Activated naive CD4-positive, alpha-beta T cell treated with anti-CD3 and anti-CD28 coated beads, Interleukin-2, amount 10 ng/mL, durations not matched to agents 7 days and 5 days (primary cell): ENCODE data around the gene HOXC12.

Experiments
- CTCF ChIA-PET: fragments of 350-600 bp; sonication (Branson Sonifier 250); formaldehyde crosslinking; loops from one replicate; lab custom pipeline; 2021; ENCODE audit warnings: antibody characterized with exemption; lab: Charles Lee
- DNase-seq: peaks from one replicate; pipeline ENCODE4 v3.0.0-alpha.2; 2020
- H3K27ac Mint-ChIP-seq: one replicate; pipeline ENCODE4 v1.8.0; 2021; ENCODE audit warnings: mild to moderate bottlenecking, moderate library complexity, mixed read lengths
- H3K27me3 Mint-ChIP-seq: one replicate; pipeline ENCODE4 v1.8.0; 2021; ENCODE audit warnings: mild to moderate bottlenecking, mixed read lengths
- H3K36me3 Mint-ChIP-seq: one replicate; pipeline ENCODE4 v1.8.0; 2021; ENCODE audit warnings: mixed read lengths
- H3K4me1 Mint-ChIP-seq: one replicate; pipeline ENCODE4 v1.8.0; 2021; ENCODE audit warnings: mixed read lengths
- H3K4me3 Mint-ChIP-seq: one replicate; pipeline ENCODE4 v1.8.0; 2021; ENCODE audit warnings: mild to moderate bottlenecking, moderate library complexity, mixed read lengths
- H3K9me3 Mint-ChIP-seq: one replicate; pipeline ENCODE4 v1.8.0; 2021; ENCODE audit warnings: mixed read lengths

Gene HOXC12

DNA sequence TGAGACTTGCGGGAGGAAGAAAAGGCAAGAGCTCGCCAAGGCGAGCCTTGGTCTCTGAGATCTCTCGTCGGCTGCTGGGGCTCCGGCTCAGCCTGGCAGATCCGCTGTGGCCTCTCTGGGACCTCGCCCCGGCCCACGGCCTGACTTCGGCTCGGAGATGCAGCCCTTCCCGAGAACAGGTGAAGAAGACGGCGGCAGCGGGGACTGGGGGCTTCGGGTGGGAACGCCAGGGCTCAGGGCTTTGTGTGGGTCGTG lies 39.2 kb downstream of the HOXC12 start:
- Mint-ChIP-seq H3K4me3 (peak overlapping the region; percentile 56), H3K27ac (peak overlapping the region; percentile 68), H3K9me3 (no peaks in the 10 kb centered on the region), H3K27me3 (peaks cover 100% of the 10 kb centered on the region), H3K4me1 (peaks cover 31% of the 10 kb centered on the region), H3K36me3 (peaks cover 2% of the 10 kb centered on the region)
- DNase-seq, result no peak
- CTCF ChIA-PET, result no interaction called here

DNA sequence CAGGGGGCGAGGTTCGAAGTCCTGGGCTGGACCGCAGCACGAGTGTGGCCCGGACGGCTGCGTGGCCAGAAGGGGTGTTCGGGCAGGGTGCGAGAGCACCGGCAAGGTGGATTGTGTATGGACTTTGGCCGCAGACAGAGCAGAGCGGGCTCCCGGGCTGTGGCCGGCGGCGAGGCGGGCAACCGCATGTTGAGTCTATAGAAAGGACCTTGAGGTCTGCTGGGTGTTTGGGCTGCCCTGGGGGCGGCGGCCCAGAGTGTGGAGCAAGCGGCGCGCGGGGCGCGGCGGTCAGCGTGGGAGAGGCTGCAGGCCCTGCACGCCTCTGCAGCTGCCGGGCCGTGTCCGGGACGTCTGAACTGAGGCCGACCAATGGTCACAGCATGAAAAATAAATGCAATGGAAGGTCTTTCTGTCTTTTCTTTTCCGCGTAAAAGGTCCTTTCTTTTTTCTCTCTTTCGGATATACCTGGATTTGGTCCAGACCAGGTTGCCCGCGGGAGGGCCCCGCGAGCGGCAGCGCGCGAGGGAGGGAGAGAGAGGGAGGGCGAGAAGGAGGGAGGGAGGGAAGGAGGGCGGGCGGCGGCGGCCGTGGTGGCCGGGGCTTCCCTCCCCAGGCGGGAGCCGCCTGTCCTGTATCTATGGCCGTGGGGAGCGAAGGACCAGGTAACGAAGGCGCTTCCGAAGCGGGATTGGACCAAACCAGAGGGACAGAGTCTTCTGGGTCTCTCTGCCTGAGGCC lies 39.7 kb downstream of the HOXC12 start:
- peak overlapping the region; percentile 68 for H3K27ac Mint-ChIP-seq
- peaks cover 2% of the 10 kb centered on the region for H3K36me3 Mint-ChIP-seq
- H3K9me3 Mint-ChIP-seq, result no peaks in the 10 kb centered on the region
- H3K4me1 Mint-ChIP-seq, result peaks cover 26% of the 10 kb centered on the region
- CTCF ChIA-PET, result no interaction called here
- H3K27me3 Mint-ChIP-seq, result peaks cover 100% of the 10 kb centered on the region
- H3K4me3 Mint-ChIP-seq, result peak overlapping the region; percentile 56
- DNase-seq, result no peak

DNA sequence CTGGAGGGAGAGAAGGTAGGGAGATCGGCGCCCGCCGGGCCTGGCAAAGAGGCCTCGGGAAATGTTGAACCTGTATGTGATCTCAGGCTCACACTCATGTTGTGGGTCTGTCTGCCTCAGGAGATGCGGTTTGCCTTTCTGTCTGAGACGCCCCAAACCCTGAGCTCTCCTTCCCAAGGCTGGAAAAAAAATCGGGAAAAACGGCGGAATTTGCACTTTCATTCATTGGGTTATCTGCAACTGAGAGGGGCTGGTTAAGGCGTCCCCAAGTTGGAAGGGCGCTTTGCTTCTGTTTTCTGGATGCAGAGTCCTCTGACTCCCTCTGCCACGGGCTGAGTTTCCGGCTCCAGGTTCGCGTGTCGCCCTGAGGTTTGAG lies 40.3 kb downstream of the HOXC12 start:
- Mint-ChIP-seq H3K9me3 (no peaks in the 10 kb centered on the region), H3K4me1 (peaks cover 22% of the 10 kb centered on the region), H3K36me3 (peaks cover 2% of the 10 kb centered on the region), H3K4me3 (peak overlapping the region; percentile 22), H3K27me3 (peaks cover 100% of the 10 kb centered on the region), H3K27ac (peak overlapping the region; percentile 45)
- DNase-seq, result peak; percentile 44
- CTCF ChIA-PET, result interaction anchor here (1.1 kb wide), 1 partner anchor 10 kb away, joined by 4 read pairs; no protein-coding TSS in a partner anchor

DNA sequence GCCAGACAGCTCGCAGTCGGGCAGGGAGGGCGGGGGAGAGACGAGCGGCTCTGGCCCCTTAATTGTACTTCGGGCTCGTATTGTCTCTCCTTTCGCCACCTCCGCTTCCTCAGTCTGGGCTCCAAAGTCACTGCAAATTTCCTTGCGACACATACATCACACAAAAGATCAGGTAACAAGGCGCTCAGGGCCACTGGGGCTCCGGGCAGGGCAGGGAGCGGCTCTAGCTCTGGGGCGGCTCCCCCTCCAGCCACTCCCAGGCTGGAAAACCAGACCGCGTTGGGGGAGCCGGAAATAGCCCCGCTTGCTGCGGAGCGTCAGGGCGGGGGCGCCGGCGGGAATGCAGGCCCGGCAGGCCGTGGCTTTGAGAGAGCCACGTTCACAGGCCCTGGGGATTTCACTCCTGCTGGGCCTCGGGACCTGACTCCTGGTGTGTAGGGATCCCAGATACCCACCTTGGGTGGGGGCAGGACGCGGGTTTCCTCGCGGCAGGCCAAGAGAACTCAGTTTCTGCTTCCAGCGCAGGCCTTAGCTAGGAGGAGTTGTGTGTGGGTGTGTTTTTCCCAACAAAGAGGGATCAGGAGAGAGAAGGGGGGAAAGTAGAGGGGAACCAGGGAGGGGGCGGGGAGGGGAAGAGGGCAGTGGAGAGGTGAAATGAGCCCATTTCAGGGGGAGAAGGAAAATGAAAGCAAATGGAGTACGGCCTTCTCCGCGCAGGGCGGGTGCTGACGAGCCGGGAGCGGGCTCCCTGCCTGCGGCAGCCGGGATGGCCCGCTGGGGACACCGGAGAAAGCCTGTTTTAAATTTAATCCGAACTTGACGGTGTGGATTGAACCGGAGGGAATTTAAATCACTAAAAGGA lies 40.9 kb downstream of the HOXC12 start:
- Mint-ChIP-seq H3K4me3 (peak overlapping the region; percentile 48), H3K27me3 (peaks cover 100% of the 10 kb centered on the region), H3K4me1 (peaks cover 22% of the 10 kb centered on the region), H3K27ac (no peak overlapping the region), H3K9me3 (no peaks in the 10 kb centered on the region), H3K36me3 (peaks cover 2% of the 10 kb centered on the region)
- CTCF ChIA-PET, result interaction anchor here (1.1 kb wide), 1 partner anchor 9 kb away, joined by 4 read pairs; no protein-coding TSS in a partner anchor
- peak; percentile 44 for DNase-seq

DNA sequence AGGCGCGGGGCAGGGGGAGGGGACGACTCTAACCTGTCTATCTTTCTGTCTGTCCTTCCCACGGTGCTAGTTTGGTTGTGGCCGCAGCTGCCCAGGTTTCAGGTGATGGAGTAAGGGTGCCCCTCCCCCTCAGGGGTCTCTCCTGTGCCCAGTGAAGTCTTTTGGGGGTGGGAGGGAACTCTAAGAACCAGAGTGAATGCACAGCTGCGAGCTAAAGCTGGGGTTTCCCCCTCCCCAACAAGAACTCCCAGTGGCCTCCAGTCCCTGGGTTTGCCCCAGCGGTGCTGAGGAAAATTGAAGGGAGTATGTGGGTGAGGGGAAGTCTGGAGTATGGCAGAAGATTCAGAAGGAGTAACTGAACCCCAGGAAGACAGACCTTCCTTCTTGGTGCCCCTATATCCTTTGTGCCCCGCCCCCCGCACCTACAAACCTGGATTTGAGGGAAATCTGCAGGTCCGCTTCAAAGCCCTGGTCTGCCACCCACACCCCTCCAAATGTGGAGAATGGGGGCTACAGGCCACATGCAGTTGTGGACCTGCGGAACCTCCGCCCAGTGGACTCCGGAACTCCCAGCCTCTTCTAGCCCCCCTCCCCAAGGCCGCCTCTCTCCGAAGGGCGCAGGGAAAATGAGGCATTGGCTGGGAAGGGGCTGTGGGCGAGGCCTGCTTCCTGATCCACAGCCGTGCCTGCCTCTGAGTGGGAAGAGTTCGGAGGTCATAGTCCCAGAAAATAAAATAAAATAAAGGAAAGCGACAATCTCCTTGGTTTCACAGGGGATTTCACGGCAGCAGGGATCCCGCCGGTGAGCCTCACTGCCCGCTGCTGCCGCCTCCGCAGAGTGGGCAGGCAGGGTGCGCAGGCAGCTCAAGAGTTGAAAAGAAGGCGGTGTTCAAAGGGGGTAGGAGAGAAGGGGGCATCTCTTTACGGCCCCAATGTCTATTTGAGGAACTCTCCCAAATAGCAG lies 41.8 kb downstream of the HOXC12 start:
- no peak overlapping the region for H3K27ac Mint-ChIP-seq
- CTCF ChIA-PET, result interaction anchor here (1.0 to 1.8 kb wide), 3 partner anchors 8 to 36 kb away, joined by 3 to 6 read pairs (median 4); partner anchors contain the start of gene HOXC5
- H3K9me3 Mint-ChIP-seq, result no peaks in the 10 kb centered on the region
- H3K36me3 Mint-ChIP-seq, result peaks cover 2% of the 10 kb centered on the region
- H3K4me1 Mint-ChIP-seq, result peaks cover 22% of the 10 kb centered on the region
- peaks cover 100% of the 10 kb centered on the region for H3K27me3 Mint-ChIP-seq
- H3K4me3 Mint-ChIP-seq, result peak overlapping the region; percentile 48
- no peak for DNase-seq

DNA sequence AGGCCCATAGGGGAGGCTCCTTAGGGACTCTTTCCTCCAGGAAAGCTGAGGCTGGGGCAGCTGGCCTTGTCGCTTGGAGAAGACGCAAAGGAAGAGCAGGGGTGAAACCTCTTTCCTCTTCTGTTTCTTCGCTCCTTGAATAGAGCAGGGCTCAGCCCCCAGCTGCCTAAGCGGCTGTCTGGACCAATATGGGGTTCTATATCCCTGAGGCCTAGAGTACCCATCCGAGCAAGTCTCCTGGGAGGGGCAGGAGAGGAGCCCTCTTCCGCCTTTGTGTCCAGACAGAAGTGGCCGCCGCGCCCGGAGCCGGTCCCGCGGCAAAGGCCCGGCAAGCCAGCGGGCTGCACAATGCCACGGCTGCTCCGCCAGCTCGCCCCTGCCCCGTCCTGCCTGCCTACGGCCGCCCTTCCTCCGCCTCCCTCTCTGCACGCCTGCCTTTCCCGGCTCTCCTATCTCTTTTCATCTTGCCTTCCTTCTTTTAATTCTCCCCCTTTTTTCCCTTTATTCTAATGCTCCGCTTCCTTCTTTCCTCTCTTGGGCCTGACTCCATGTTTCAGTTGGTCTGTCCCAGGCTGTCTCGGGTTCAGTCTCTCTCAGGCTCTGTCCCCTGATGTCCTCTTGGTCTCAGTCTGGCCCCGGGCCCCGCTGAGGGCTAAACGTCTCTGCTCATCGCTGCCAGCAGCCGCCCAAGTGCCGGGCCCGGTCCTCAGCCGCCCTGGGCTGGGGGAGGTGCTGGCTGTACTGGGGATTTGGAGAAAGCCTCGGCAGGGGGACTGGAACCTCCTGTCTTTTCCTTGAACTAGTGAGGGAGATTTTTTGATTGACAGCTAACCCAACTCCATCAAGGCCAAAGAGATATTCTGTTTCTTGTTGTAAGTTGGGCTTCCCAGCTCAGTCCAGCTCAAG lies 42.8 kb downstream of the HOXC12 start:
- peaks cover 100% of the 10 kb centered on the region for H3K27me3 Mint-ChIP-seq
- no peak overlapping the region for H3K4me3 Mint-ChIP-seq
- peaks cover 2% of the 10 kb centered on the region for H3K36me3 Mint-ChIP-seq
- no peaks in the 10 kb centered on the region for H3K9me3 Mint-ChIP-seq
- CTCF ChIA-PET, result interaction anchor here (1.0 to 1.8 kb wide), 3 partner anchors 9 to 217 kb away, joined by 3 to 6 read pairs (median 3); partner anchors contain the start of gene HOXC5
- H3K27ac Mint-ChIP-seq, result no peak overlapping the region
- peaks cover 23% of the 10 kb centered on the region for H3K4me1 Mint-ChIP-seq
- no peak for DNase-seq

DNA sequence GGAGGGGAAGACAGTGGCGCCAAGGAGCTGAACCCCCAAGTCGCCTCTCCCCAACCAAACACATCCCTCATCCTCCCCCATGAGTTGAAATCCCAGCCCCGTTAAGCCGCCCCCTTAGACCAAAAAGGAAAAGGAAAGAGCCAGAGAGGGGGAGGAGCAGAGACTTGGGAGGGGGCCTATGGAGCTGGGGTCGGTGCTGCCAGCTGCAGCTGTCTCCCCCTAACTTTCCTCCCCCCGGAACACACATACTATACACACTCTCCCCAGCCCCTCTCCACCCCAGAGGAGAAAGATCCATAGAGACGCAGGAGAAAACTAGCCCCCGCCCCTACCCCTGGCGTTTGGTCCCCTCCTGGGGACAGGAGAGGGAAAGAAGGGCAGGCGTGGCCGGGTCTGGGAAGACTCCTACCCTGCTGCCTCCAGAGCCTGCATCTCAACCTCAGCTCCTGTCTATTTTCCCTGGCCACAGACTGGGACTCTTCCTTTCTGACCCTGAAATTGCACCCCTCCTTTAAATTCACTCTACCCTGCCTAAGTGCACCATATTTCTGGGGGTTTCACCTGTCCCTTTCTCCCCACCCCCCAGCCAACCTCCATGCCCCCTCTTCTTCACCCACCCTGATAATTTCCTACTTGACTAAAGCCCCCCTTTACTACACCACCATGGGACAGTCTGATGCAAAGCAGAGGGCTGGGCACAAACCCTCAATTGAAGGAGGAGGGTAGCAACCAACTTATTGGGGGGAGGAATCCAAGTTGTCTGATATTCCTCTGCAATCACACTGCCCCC lies 43.6 kb downstream of the HOXC12 start:
- Mint-ChIP-seq H3K36me3 (peaks cover 2% of the 10 kb centered on the region), H3K4me3 (no peak overlapping the region), H3K9me3 (no peaks in the 10 kb centered on the region), H3K27ac (no peak overlapping the region), H3K27me3 (peaks cover 100% of the 10 kb centered on the region), H3K4me1 (peaks cover 24% of the 10 kb centered on the region)
- CTCF ChIA-PET, result interaction anchor here (1.0 to 1.8 kb wide), 2 partner anchors 34 to 217 kb away, joined by 3 to 6 read pairs; partner anchors contain the start of gene HOXC5
- DNase-seq, result no peak

DNA sequence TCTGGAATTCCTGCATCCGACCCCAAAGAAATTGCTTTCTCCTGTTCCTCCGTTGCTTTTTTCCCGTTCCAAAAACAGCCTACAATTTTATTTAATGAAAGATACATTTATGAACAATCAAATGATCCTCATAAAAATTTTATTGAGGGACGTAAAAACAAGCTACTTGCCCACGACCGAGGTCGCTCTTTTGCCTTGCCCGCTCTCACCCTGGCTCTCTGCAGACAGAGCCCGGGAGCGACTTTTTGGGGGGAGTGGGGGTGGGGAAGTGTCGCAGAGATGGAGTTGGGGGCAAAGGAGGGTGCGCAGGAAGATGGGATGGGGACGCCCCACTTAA lies 44.2 kb downstream of the HOXC12 start:
- H3K36me3 Mint-ChIP-seq, result peaks cover 1% of the 10 kb centered on the region
- no peaks in the 10 kb centered on the region for H3K9me3 Mint-ChIP-seq
- H3K4me1 Mint-ChIP-seq, result peaks cover 24% of the 10 kb centered on the region
- no peak overlapping the region for H3K4me3 Mint-ChIP-seq
- no peak overlapping the region for H3K27ac Mint-ChIP-seq
- CTCF ChIA-PET, result no interaction called here
- peaks cover 100% of the 10 kb centered on the region for H3K27me3 Mint-ChIP-seq
- DNase-seq, result no peak

DNA sequence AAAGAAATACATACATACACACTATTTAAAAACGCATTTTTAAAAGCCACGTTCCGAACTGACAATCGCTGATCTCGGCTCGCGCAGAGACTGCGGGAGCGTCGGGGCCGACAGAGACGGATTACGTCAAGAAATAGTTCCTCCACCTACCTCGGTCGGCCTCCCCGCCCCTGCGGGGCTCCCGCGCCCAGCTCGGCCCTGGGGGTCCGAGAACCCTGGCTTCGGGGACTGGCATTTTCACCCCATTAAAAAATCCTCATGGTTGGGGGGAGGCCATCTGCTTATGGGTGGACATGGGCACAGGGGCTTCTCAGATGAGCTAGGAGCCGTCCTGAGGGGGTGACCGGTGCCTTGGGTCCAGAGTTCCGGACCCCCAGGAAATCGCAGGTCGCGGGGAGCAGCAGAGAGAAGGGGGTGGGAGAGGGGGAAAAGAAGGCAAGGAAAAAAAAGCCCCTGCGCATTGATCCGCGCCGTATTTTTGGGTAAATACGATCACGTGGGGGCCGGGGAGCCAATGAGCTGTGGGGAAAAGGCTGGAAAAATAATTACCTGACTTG lies 44.9 kb downstream of the HOXC12 start:
- H3K27ac Mint-ChIP-seq, result peak overlapping the region; percentile 74
- H3K4me1 Mint-ChIP-seq, result peaks cover 20% of the 10 kb centered on the region
- CTCF ChIA-PET, result interaction anchor here (0.8 to 1.6 kb wide), 2 partner anchors 208 to 215 kb away, joined by 3 to 5 read pairs; no protein-coding TSS in a partner anchor
- no peak overlapping the region for H3K4me3 Mint-ChIP-seq
- DNase-seq, result no peak
- peaks cover 100% of the 10 kb centered on the region for H3K27me3 Mint-ChIP-seq
- H3K9me3 Mint-ChIP-seq, result no peaks in the 10 kb centered on the region
- no peaks in the 10 kb centered on the region for H3K36me3 Mint-ChIP-seq

DNA sequence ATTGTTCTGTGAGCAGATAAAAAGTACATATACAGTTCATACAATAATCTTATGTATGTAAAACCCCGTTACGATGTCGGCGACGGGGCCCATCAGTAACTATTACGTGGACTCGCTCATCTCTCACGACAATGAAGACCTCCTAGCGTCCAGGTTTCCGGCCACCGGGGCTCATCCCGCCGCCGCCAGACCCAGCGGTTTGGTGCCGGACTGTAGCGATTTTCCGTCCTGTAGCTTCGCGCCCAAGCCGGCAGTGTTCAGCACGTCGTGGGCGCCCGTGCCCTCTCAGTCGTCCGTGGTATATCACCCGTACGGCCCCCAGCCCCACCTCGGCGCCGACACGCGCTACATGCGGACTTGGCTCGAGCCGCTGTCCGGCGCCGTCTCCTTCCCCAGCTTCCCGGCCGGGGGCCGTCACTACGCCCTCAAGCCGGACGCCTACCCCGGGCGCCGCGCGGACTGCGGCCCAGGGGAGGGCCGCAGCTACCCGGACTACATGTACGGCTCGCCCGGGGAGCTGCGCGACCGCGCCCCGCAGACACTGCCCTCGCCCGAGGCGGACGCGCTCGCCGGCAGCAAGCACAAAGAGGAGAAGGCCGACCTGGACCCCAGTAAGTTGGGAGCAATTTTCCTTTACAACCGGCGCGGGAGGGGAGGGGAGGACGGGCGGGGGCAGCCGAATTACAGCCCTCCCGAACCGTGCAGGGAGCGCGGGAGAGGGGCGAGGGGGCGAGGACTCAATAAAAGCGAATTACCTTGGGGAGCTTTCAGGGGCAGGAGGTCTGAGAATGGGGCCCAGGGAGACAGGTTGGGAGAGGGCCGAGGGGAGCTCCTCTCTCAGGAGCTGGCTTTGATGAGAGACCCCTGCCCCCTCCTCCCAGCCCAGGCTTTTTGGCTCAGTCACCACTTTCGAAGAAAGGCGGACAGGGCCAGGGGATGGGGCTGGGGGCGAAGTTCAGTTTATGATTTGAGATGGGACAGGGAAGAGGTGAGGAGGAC lies 45.7 kb downstream of the HOXC12 start, which contains the start of gene HOXC9:
Gene HOXC9, plus strand, starts transcription at position 46 of the 999 bp plus-strand sequence. Its CDS starts 28 bp downstream, at position 74.
- H3K9me3 Mint-ChIP-seq, result no peaks in the 10 kb centered on the region
- peaks cover 13% of the 10 kb centered on the region for H3K4me1 Mint-ChIP-seq
- peak within 1 kb of the TSS; percentile 37 for H3K4me3 Mint-ChIP-seq
- peak within 1 kb of the TSS; percentile 74 for H3K27ac Mint-ChIP-seq
- DNase-seq, result no peak
- CTCF ChIA-PET, result interaction anchor here (0.8 to 1.6 kb wide), 2 partner anchors 35 to 214 kb away, joined by 3 to 5 read pairs; no protein-coding TSS in a partner anchor
- H3K27me3 Mint-ChIP-seq, result peaks cover 100% of the 10 kb centered on the region
- no peaks in the 10 kb centered on the region for H3K36me3 Mint-ChIP-seq
